HepG2 (cell line): Measurements from ENCODE around the gene PLEKHA8. TPM values are rescaled to one million over a fixed set of nuclear protein-coding genes. Genes with fewer than 3 reads are reported as not detected.

Source experiments
- ARNT ChIP-seq: fragments of 450-650 bp; IDR thresholded peaks from 2 replicates; pipeline ENCODE4 v1.6.1; 2017
- BCL3 ChIP-seq: sonication (generic); formaldehyde crosslinking; IDR thresholded peaks from 2 replicates; pipeline ENCODE4 v1.5.1; 2020; ENCODE audit warnings: mild to moderate bottlenecking, missing genetic modification reagents, moderate library complexity
- CBX5 ChIP-seq: sonication (generic); formaldehyde crosslinking; IDR thresholded peaks from 2 replicates; pipeline ENCODE4 v1.4.0; 2020; ENCODE audit warnings: missing genetic modification reagents, borderline replicate concordance
- SAP130 ChIP-seq: IDR thresholded peaks from 2 replicates; pipeline ENCODE4 v1.6.1; 2016; ENCODE audit warnings: low read depth
- YY1 ChIP-seq: IDR thresholded peaks from 2 replicates; pipeline ENCODE4 v1.6.1; 2011; ENCODE audit warnings: low read length, low read depth, moderate library complexity, mild to moderate bottlenecking; ENCODE audit not compliant: insufficient read depth, insufficient replicate concordance
- ZBTB43 ChIP-seq: sonication (generic); formaldehyde crosslinking; conservative IDR thresholded peaks from 2 replicates; pipeline ENCODE4 v1.4.0; 2020; ENCODE audit warnings: missing genetic modification reagents
- ZBTB44 ChIP-seq: sonication (generic); formaldehyde crosslinking; IDR thresholded peaks from 2 replicates; pipeline ENCODE4 v1.4.0; 2020; ENCODE audit warnings: missing genetic modification reagents
- ZFP91 ChIP-seq: sonication (generic); formaldehyde crosslinking; IDR thresholded peaks from 2 replicates; pipeline ENCODE4 v1.9.0; 2022; ENCODE audit warnings: missing genetic modification reagents, mild to moderate bottlenecking, borderline replicate concordance
- ZNF24 ChIP-seq: fragments of 450-650 bp; IDR thresholded peaks from 2 replicates; pipeline ENCODE4 v1.6.1; 2017; ENCODE audit warnings: antibody characterized with exemption, mild to moderate bottlenecking
- ZNF333 ChIP-seq: sonication (generic); formaldehyde crosslinking; IDR thresholded peaks from 2 replicates; pipeline ENCODE4 v1.4.0; 2020; ENCODE audit warnings: mild to moderate bottlenecking, missing genetic modification reagents, borderline replicate concordance
- ZNF441 ChIP-seq: sonication (generic); formaldehyde crosslinking; IDR thresholded peaks from 2 replicates; pipeline ENCODE4 v1.7.0; 2021; ENCODE audit warnings: missing genetic modification reagents, borderline replicate concordance
- ZNF484 ChIP-seq: sonication (generic); formaldehyde crosslinking; IDR thresholded peaks from 2 replicates; pipeline ENCODE4 v1.5.1; 2020; ENCODE audit warnings: mild to moderate bottlenecking, low read depth, missing genetic modification reagents, borderline replicate concordance
- ZNF513 ChIP-seq: sonication (generic); formaldehyde crosslinking; conservative IDR thresholded peaks from 2 replicates; pipeline ENCODE4 v1.5.0; 2020; ENCODE audit warnings: missing genetic modification reagents
- ZNF572 ChIP-seq: sonication (generic); formaldehyde crosslinking; IDR thresholded peaks from 2 replicates; pipeline ENCODE4 v1.5.1; 2020; ENCODE audit warnings: mild to moderate bottlenecking, missing genetic modification reagents
- ZNF605 ChIP-seq: sonication (generic); formaldehyde crosslinking; IDR thresholded peaks from 2 replicates; pipeline ENCODE4 v1.8.0; 2022; ENCODE audit warnings: mild to moderate bottlenecking, missing genetic modification reagents
- ZNF709 ChIP-seq: sonication (generic); formaldehyde crosslinking; IDR thresholded peaks from 2 replicates; pipeline ENCODE4 v1.5.0; 2020; ENCODE audit warnings: mild to moderate bottlenecking, missing genetic modification reagents
- ZNF724P ChIP-seq: sonication (generic); formaldehyde crosslinking; IDR thresholded peaks from 2 replicates; pipeline ENCODE4 v1.8.0; 2022; ENCODE audit warnings: missing genetic modification reagents, borderline replicate concordance
- ZNF772 ChIP-seq: sonication (generic); formaldehyde crosslinking; IDR thresholded peaks from 2 replicates; pipeline ENCODE4 v1.5.0; 2020; ENCODE audit warnings: mild to moderate bottlenecking, missing genetic modification reagents
- ZNF775 ChIP-seq: sonication (generic); formaldehyde crosslinking; IDR thresholded peaks from 2 replicates; pipeline ENCODE4 v1.4.0; 2020; ENCODE audit warnings: missing genetic modification reagents, mild to moderate bottlenecking, moderate library complexity, borderline replicate concordance
- polyA plus RNA-seq, 8 experiments: library from polyadenylated mRNA; depleted of rRNA in 3 of 8; stranded (reverse) in 7 of 8; unstranded in 1 of 8; fragments of >200 nt; fragmentation: Illumina TruSeq in 4 of 8; extraction: Trizol in 4 of 8; gene quantifications; 2 replicates each; pipeline versions ENCODE4 v1.2.1 to v1.2.3, GENCODE V29; 2011 to 2016; ENCODE audit warnings: low read depth in 4 of 8, missing spikeins in 1 of 8, mixed read lengths in 1 of 8; ENCODE audit not compliant: insufficient read depth in 1 of 8
- total RNA-seq, 5 experiments: library from RNA; depleted of rRNA; stranded (reverse); fragments of >200 nt; fragmentation: Illumina TruSeq; extraction: Trizol; gene quantifications; 2 replicates each; pipeline ENCODE4 v1.2.3, GENCODE V29; 2016; ENCODE audit warnings: low read depth in 1 of 5

The PLEKHA8 gene
- total and polyA plus RNA-seq, 2 of the 13 experiments (the other 11 are each of a cell fraction or from before 2014, with no cell fraction given), result 12.5 to 26.4 TPM

- TF ChIP-seq ZBTB44 (CRISPR knock-in tag) (no peak), SAP130 (CRISPR knock-in tag) (peak; percentile 60; the same call in 1 of the 2 replicates), YY1 (no peak), ZFP91 (CRISPR knock-in tag) (peak; percentile 31; the same call in 1 of the 2 replicates), BCL3 (CRISPR knock-in tag) (peak; percentile 40; the same call in 1 of the 2 replicates), ZBTB43 (CRISPR knock-in tag) (peak; percentile 97), ARNT (no peak), ZNF24 (no peak), ZNF724P (CRISPR knock-in tag) (no peak), CBX5 (CRISPR knock-in tag) (no peak), ZNF572 (no peak), ZNF333 (CRISPR knock-in tag) (no peak), ZNF772 (CRISPR knock-in tag) (peak; percentile 30; the same call in 1 of the 2 replicates), ZNF709 (CRISPR knock-in tag) (no peak), ZNF775 (no peak), ZNF513 (CRISPR knock-in tag) (no peak), ZNF605 (CRISPR knock-in tag) (peak; percentile 70), ZNF441 (no peak), ZNF484 (CRISPR knock-in tag) (no peak)
These were observed 107.3 kb downstream of the PLEKHA8 start (continued) for GRCh38 chr7:30135301-30136116.
